GM23338 (cell line): ENCODE measurements around the gene LRRC27. TPM values are rescaled to one million over a fixed set of nuclear protein-coding genes. Genes with fewer than 3 reads are reported as not detected.

Experiments
- ATAC-seq: fragments of 200-7000 bp; cut with Tn5 transposase; 3 replicates; pipeline ENCODE4 v1.9.1; 2020
- DNase-seq: peaks from one replicate; pipeline ENCODE4 v3.0.0-alpha.2; 2015; ENCODE audit warnings: low spot score
- H2AFZ ChIP-seq: fragments of 200-600 bp; sonication (generic); 2 replicates; pipeline ENCODE4 v1.8.0; 2016; ENCODE audit warnings: antibody characterized with exemption, mild to moderate bottlenecking, moderate library complexity
- H3F3A ChIP-seq: fragments of 200-600 bp; sonication (generic); replicated peaks from 2 replicates; pipeline ENCODE4 v1.8.0; 2017; ENCODE audit warnings: antibody characterized with exemption, mixed run types, low read depth
- H3K27ac ChIP-seq: fragments of 200-600 bp; sonication (generic); 2 replicates; pipeline ENCODE4 v1.6.1; 2016; ENCODE audit warnings: low read depth
- H3K27me3 ChIP-seq: fragments of 200-600 bp; sonication (generic); 2 replicates; pipeline ENCODE4 v1.8.0; 2016; ENCODE audit warnings: mild to moderate bottlenecking, mixed run types, moderate library complexity; ENCODE audit not compliant: insufficient read depth
- H3K36me3 ChIP-seq: fragments of 200-600 bp; sonication (generic); 2 replicates; pipeline ENCODE4 v1.8.0; 2016; ENCODE audit warnings: mild to moderate bottlenecking; ENCODE audit not compliant: insufficient read depth
- H3K4me1 ChIP-seq: fragments of 200-600 bp; sonication (generic); 2 replicates; pipeline ENCODE4 v1.8.0; 2016; ENCODE audit warnings: mild to moderate bottlenecking, moderate library complexity; ENCODE audit not compliant: insufficient read depth
- H3K4me2 ChIP-seq: fragments of 200-600 bp; sonication (generic); 2 replicates; pipeline ENCODE4 v1.7.1; 2017; ENCODE audit warnings: mixed run types
- H3K4me3 ChIP-seq: fragments of 200-600 bp; sonication (generic); 2 replicates; pipeline ENCODE4 v1.6.1; 2016; ENCODE audit warnings: mixed run types
- H3K79me2 ChIP-seq: fragments of 200-600 bp; sonication (generic); replicated peaks from 2 replicates; pipeline ENCODE4 v1.8.0; 2017; ENCODE audit warnings: mild to moderate bottlenecking; ENCODE audit not compliant: insufficient read depth
- H3K9me2 ChIP-seq: fragments of 200-600 bp; sonication (generic); 2 replicates; pipeline ENCODE4 v1.8.0; 2017; ENCODE audit not compliant: insufficient read depth
- H4K20me1 ChIP-seq: fragments of 200-600 bp; sonication (generic); replicated peaks from 2 replicates; pipeline ENCODE4 v1.8.0; 2017; ENCODE audit warnings: mild to moderate bottlenecking; ENCODE audit not compliant: insufficient read depth
- H3K27ac Mint-ChIP-seq: 2 replicates; pipeline ENCODE4 v1.8.0; 2020; ENCODE audit warnings: inconsistent platforms, mild to moderate bottlenecking, moderate library complexity, mixed read lengths
- H3K27me3 Mint-ChIP-seq: 3 replicates; pipeline ENCODE4 v1.8.0; 2022; ENCODE audit warnings: low read depth, mild to moderate bottlenecking, moderate library complexity, mixed read lengths, inconsistent platforms; ENCODE audit not compliant: insufficient read depth, poor library complexity
- H3K36me3 Mint-ChIP-seq: 3 replicates; pipeline ENCODE4 v1.8.0; 2021; ENCODE audit warnings: low read depth, mild to moderate bottlenecking, inconsistent platforms, moderate library complexity, mixed read lengths
- H3K4me1 Mint-ChIP-seq: 3 replicates; pipeline ENCODE4 v1.8.0; 2020; ENCODE audit warnings: mild to moderate bottlenecking, inconsistent platforms, mixed read lengths
- H3K4me3 Mint-ChIP-seq: 3 replicates; pipeline ENCODE4 v1.8.0; 2021; ENCODE audit warnings: moderate library complexity, mild to moderate bottlenecking, inconsistent platforms, mixed read lengths
- H3K9me3 Mint-ChIP-seq: 3 replicates; pipeline ENCODE4 v1.8.0; 2020; ENCODE audit warnings: moderate library complexity, mild to moderate bottlenecking, inconsistent platforms, mixed read lengths
- CREB1 ChIP-seq: fragments of 250-450 bp; sonication (Bioruptor Pico); IDR thresholded peaks from 2 replicates; pipeline ENCODE4 v1.5.0; 2020; ENCODE audit warnings: low read depth, mild to moderate bottlenecking, moderate library complexity
- CTCF ChIP-seq, 2 experiments: fragments of 200-600 bp in 1 of 2; sonication (generic) in 1 of 2; conservative IDR thresholded peaks; 2 replicates each; pipeline versions ENCODE4 v1.5.1 to v1.6.1; 2016 to 2017; ENCODE audit warnings: antibody characterized with exemption in 2 of 2, low read depth in 2 of 2, mild to moderate bottlenecking in 2 of 2, moderate library complexity in 1 of 2
- EZH2 ChIP-seq: fragments of 200-600 bp; sonication (generic); IDR thresholded peaks from one replicate; pipeline ENCODE4 v1.8.0; 2017; ENCODE audit warnings: antibody characterized with exemption, mild to moderate bottlenecking, low read depth; ENCODE audit not compliant: unreplicated experiment
- EZH2phosphoT487 ChIP-seq: fragments of 200-600 bp; sonication (generic); IDR thresholded peaks from one replicate; pipeline ENCODE4 v1.8.1; 2018; ENCODE audit warnings: antibody characterized with exemption; ENCODE audit not compliant: unreplicated experiment
- JUNB ChIP-seq: IDR thresholded peaks from one replicate; pipeline ENCODE4 v1.6.1; 2016; ENCODE audit warnings: antibody characterized with exemption; ENCODE audit not compliant: unreplicated experiment
- NANOG ChIP-seq: IDR thresholded peaks from 2 replicates; pipeline ENCODE4 v1.6.1; 2016; ENCODE audit warnings: antibody characterized with exemption, borderline replicate concordance
- POLR2AphosphoS5 ChIP-seq: IDR thresholded peaks from 2 replicates; pipeline ENCODE4 v1.6.1; 2016; ENCODE audit warnings: antibody characterized with exemption, low read depth
- REST ChIP-seq: IDR thresholded peaks from one replicate; pipeline ENCODE4 v1.6.1; 2018; ENCODE audit warnings: antibody characterized with exemption; ENCODE audit not compliant: unreplicated experiment
- STAT1 ChIP-seq: IDR thresholded peaks from one replicate; pipeline ENCODE4 v1.6.1; 2016; ENCODE audit warnings: antibody characterized with exemption; ENCODE audit not compliant: unreplicated experiment
- ZNF114 ChIP-seq: fragments of 250-450 bp; sonication (Bioruptor Pico); IDR thresholded peaks from 2 replicates; pipeline ENCODE4 v1.5.0; 2020; ENCODE audit warnings: mild to moderate bottlenecking, moderate library complexity
- ZNF331 ChIP-seq: fragments of 250-450 bp; sonication (Bioruptor Pico); IDR thresholded peaks from 2 replicates; pipeline ENCODE4 v1.5.0; 2020; ENCODE audit warnings: low read depth, mild to moderate bottlenecking, moderate library complexity
- polyA plus RNA-seq: library from polyadenylated mRNA; unstranded; fragments of >200 nt; fragmentation: Nextera tagmentation; extraction: Ambion mirVana; gene quantifications from 2 replicates; pipeline ENCODE4 v1.2.1, GENCODE V29; 2016
- total RNA-seq: library from RNA; depleted of rRNA; stranded (reverse); fragments of >200 nt; shearing (Covaris generic); gene quantifications from 2 replicates; pipeline ENCODE4 v1.2.3, GENCODE V29; 2014
- TF ChIP-seq, protein P1 (sequence below): IDR thresholded peaks from 2 replicates; pipeline ENCODE4 v1.6.1; 2016; ENCODE audit warnings: antibody characterized with exemption
- TF ChIP-seq, protein P2 (sequence below): fragments of 250-450 bp; sonication (Bioruptor Pico); IDR thresholded peaks from 2 replicates; pipeline ENCODE4 v1.5.0; 2020; ENCODE audit warnings: mild to moderate bottlenecking, moderate library complexity

Gene LRRC27
- total and polyA plus RNA-seq, 2 experiments from 2014 or later = 2.9 to 3.5 TPM

GRCh38 chr10:132335189-132336063 lies 3.4 kb downstream of the LRRC27 start:
- DNase-seq (peak; percentile 20), ATAC-seq (peak; percentile 16)
- H3K27me3 ChIP-seq = no peaks in the 10 kb centered on the region
- Mint-ChIP-seq H3K36me3 (peaks cover 3% of the 10 kb centered on the region; the same call in 1 of the 3 replicates), H3K4me1 (peaks cover 37% of the 10 kb centered on the region), H3K27me3 (peaks cover 24% of the 10 kb centered on the region), H3K4me3 (no peak overlapping the region), H3K9me3 (peaks cover 4% of the 10 kb centered on the region; the same call in 2 of the 3 replicates), H3K27ac (0 out of 2 replicates have a peak overlapping the region, but pooled peaks have one; percentile 41)
- 0 out of 2 replicates have a peak, but pooled peaks cover 7% of the 10 kb centered on the region for H3F3A ChIP-seq
- H3K27ac ChIP-seq = peak overlapping the region; percentile 6; the same call in 1 of the 2 replicates
- H3K4me1 ChIP-seq = peaks cover 15% of the 10 kb centered on the region
- H4K20me1 ChIP-seq = no peaks in the 10 kb centered on the region
- no peak overlapping the region for H2AFZ ChIP-seq
- H3K4me2 ChIP-seq = no peak overlapping the region
- H3K9me2 ChIP-seq = no peaks in the 10 kb centered on the region
- TF ChIP-seq REST = no peak
- no peak for TF ChIP-seq CTCF (conservative IDR thresholded peaks at IDR 0.05; ENCODE audit: low read depth in 2 of 2)
- TF ChIP-seq NANOG = no peak
- TF ChIP-seq CREB1 (CRISPR knock-in tag) = no peak
- TF ChIP-seq JUNB = no peak
- TF ChIP-seq, protein P1, sequence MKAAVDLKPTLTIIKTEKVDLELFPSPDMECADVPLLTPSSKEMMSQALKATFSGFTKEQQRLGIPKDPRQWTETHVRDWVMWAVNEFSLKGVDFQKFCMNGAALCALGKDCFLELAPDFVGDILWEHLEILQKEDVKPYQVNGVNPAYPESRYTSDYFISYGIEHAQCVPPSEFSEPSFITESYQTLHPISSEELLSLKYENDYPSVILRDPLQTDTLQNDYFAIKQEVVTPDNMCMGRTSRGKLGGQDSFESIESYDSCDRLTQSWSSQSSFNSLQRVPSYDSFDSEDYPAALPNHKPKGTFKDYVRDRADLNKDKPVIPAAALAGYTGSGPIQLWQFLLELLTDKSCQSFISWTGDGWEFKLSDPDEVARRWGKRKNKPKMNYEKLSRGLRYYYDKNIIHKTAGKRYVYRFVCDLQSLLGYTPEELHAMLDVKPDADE = no peak
- no peak for TF ChIP-seq POLR2AphosphoS5
- TF ChIP-seq EZH2 = no peak
- TF ChIP-seq, protein P2, sequence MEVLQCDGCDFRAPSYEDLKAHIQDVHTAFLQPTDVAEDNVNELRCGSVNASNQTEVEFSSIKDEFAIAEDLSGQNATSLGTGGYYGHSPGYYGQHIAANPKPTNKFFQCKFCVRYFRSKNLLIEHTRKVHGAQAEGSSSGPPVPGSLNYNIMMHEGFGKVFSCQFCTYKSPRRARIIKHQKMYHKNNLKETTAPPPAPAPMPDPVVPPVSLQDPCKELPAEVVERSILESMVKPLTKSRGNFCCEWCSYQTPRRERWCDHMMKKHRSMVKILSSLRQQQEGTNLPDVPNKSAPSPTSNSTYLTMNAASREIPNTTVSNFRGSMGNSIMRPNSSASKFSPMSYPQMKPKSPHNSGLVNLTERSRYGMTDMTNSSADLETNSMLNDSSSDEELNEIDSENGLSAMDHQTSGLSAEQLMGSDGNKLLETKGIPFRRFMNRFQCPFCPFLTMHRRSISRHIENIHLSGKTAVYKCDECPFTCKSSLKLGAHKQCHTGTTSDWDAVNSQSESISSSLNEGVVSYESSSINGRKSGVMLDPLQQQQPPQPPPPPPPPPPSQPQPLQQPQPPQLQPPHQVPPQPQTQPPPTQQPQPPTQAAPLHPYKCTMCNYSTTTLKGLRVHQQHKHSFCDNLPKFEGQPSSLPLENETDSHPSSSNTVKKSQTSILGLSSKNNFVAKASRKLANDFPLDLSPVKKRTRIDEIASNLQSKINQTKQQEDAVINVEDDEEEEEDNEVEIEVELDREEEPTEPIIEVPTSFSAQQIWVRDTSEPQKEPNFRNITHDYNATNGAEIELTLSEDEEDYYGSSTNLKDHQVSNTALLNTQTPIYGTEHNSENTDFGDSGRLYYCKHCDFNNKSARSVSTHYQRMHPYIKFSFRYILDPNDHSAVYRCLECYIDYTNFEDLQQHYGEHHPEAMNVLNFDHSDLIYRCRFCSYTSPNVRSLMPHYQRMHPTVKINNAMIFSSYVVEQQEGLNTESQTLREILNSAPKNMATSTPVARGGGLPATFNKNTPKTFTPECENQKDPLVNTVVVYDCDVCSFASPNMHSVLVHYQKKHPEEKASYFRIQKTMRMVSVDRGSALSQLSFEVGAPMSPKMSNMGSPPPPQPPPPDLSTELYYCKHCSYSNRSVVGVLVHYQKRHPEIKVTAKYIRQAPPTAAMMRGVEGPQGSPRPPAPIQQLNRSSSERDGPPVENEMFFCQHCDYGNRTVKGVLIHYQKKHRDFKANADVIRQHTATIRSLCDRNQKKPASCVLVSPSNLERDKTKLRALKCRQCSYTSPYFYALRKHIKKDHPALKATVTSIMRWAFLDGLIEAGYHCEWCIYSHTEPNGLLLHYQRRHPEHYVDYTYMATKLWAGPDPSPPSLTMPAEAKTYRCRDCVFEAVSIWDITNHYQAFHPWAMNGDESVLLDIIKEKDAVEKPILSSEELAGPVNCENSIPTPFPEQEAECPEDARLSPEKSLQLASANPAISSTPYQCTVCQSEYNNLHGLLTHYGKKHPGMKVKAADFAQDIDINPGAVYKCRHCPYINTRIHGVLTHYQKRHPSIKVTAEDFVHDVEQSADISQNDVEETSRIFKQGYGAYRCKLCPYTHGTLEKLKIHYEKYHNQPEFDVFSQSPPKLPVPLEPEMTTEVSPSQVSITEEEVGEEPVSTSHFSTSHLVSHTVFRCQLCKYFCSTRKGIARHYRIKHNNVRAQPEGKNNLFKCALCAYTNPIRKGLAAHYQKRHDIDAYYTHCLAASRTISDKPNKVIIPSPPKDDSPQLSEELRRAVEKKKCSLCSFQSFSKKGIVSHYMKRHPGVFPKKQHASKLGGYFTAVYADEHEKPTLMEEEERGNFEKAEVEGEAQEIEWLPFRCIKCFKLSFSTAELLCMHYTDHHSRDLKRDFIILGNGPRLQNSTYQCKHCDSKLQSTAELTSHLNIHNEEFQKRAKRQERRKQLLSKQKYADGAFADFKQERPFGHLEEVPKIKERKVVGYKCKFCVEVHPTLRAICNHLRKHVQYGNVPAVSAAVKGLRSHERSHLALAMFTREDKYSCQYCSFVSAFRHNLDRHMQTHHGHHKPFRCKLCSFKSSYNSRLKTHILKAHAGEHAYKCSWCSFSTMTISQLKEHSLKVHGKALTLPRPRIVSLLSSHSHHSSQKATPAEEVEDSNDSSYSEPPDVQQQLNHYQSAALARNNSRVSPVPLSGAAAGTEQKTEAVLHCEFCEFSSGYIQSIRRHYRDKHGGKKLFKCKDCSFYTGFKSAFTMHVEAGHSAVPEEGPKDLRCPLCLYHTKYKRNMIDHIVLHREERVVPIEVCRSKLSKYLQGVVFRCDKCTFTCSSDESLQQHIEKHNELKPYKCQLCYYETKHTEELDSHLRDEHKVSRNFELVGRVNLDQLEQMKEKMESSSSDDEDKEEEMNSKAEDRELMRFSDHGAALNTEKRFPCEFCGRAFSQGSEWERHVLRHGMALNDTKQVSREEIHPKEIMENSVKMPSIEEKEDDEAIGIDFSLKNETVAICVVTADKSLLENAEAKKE (CRISPR knock-in tag) = no peak
- no peak for TF ChIP-seq EZH2phosphoT487
- TF ChIP-seq STAT1 = no peak
- no peak for TF ChIP-seq ZNF114
- no peak for TF ChIP-seq ZNF331 (CRISPR knock-in tag)
- H3K4me3 ChIP-seq = no peak overlapping the region
- H3K79me2 ChIP-seq = peaks cover 10% of the 10 kb centered on the region
- no peaks in the 10 kb centered on the region for H3K36me3 ChIP-seq
